CD4-positive, alpha-beta T cell (primary cell): Measurements from ENCODE around the gene HOXB3. TPM values are rescaled to one million over a fixed set of nuclear protein-coding genes. Genes with fewer than 3 reads are reported as not detected.

Experiments used
- ATAC-seq: fragments of 200-7000 bp; cut with Tn5 transposase; one replicate; pipeline ENCODE4 v1.10.0; 2022; ENCODE audit warnings: mild to moderate bottlenecking; ENCODE audit not compliant: poor library complexity
- CTCF ChIA-PET: fragments of 350-600 bp; sonication (Branson Sonifier 250); formaldehyde crosslinking; loops from one replicate; lab custom pipeline; 2021; ENCODE audit warnings: antibody characterized with exemption, inconsistent platforms; lab: Charles Lee
- POLR2A ChIA-PET: fragments of 350-600 bp; sonication (Branson Sonifier 250); formaldehyde crosslinking; loops from one replicate; lab custom pipeline; 2021; ENCODE audit warnings: antibody characterized with exemption, inconsistent platforms; lab: Charles Lee
- DNase-seq, 14 experiments: peaks; one replicate each; pipeline ENCODE4 v3.0.0-alpha.2; 2013 to 2020; ENCODE audit warnings: mixed read lengths in 2 of 14
- H3K27ac ChIP-seq, 2 donors: one replicate each; pipeline versions ENCODE4 v1.5.1 to v1.7.0; 2013; ENCODE audit warnings: low read length in 2 of 2, low read depth in 1 of 2, mild to moderate bottlenecking in 1 of 2
- H3K27me3 ChIP-seq, 2 experiments: 1 replicate in 1 of 2; 2 replicates in 1 of 2; pipeline versions ENCODE4 v1.6.1 to v1.7.0; 2013; ENCODE audit warnings: low read length in 2 of 2, control low read depth in 1 of 2, mild to moderate bottlenecking in 1 of 2, moderate library complexity in 1 of 2; ENCODE audit not compliant: insufficient read depth in 2 of 2, control insufficient read depth in 1 of 2
- H3K36me3 ChIP-seq: one replicate; pipeline ENCODE4 v1.6.1; 2013; ENCODE audit warnings: low read length, control low read depth; ENCODE audit not compliant: insufficient read depth
- H3K4me1 ChIP-seq: one replicate; pipeline ENCODE4 v1.6.1; 2013; ENCODE audit warnings: low read length, control low read depth; ENCODE audit not compliant: insufficient read depth
- H3K4me3 ChIP-seq: one replicate; pipeline ENCODE4 v1.5.1; 2013; ENCODE audit warnings: mild to moderate bottlenecking, low read length, moderate library complexity
- H3K9me3 ChIP-seq, 2 experiments: 1 replicate in 1 of 2; 2 replicates in 1 of 2; pipeline versions ENCODE4 v1.6.1 to v1.7.0; 2013; ENCODE audit warnings: low read length in 2 of 2, mild to moderate bottlenecking in 2 of 2, control low read depth in 1 of 2, moderate library complexity in 1 of 2; ENCODE audit not compliant: control insufficient read depth in 1 of 2, insufficient read depth in 1 of 2
- H3K27ac Mint-ChIP-seq: one replicate; pipeline ENCODE4 v1.8.0; 2020; ENCODE audit warnings: mixed read lengths
- H3K27me3 Mint-ChIP-seq: one replicate; pipeline ENCODE4 v1.8.0; 2021; ENCODE audit warnings: mixed read lengths
- H3K36me3 Mint-ChIP-seq: one replicate; pipeline ENCODE4 v1.8.0; 2021; ENCODE audit warnings: low read depth, mixed read lengths
- H3K4me1 Mint-ChIP-seq: one replicate; pipeline ENCODE4 v1.8.0; 2021; ENCODE audit warnings: low read depth, mixed read lengths
- H3K4me3 Mint-ChIP-seq: one replicate; pipeline ENCODE4 v1.8.0; 2020; ENCODE audit warnings: mild to moderate bottlenecking, mixed read lengths
- H3K9me3 Mint-ChIP-seq: one replicate; pipeline ENCODE4 v1.8.0; 2020; ENCODE audit warnings: mixed read lengths
- intact Hi-C, 2 experiments: fragments of 100-400 bp; cut with DNase I in 1 of 2; cut with micrococcal nuclease in 1 of 2; formaldehyde crosslinking; loops; one replicate each; pipeline versions ENCODE4 v1.15.1 to v1.9.0; 2023 to 2025; cut with DNase I, micrococcal nuclease
- total RNA-seq, 174 experiments: library from RNA in 2 of 174; stranded (reverse) in 2 of 174; gene quantifications; one replicate each; pipeline ENCODE4 v1.2.3 and lab custom pipeline; 2021 to 2026
- TF ChIP-seq, protein P1 (sequence below): fragments of 200-600 bp; IDR thresholded peaks from one replicate; pipeline ENCODE4 v1.8.0; 2022; ENCODE audit warnings: antibody characterized with exemption, mild to moderate bottlenecking

HOXB3 gene
- total RNA-seq, 2 experiments from 2014 or later: 0.25 to 0.36 TPM

DNA sequence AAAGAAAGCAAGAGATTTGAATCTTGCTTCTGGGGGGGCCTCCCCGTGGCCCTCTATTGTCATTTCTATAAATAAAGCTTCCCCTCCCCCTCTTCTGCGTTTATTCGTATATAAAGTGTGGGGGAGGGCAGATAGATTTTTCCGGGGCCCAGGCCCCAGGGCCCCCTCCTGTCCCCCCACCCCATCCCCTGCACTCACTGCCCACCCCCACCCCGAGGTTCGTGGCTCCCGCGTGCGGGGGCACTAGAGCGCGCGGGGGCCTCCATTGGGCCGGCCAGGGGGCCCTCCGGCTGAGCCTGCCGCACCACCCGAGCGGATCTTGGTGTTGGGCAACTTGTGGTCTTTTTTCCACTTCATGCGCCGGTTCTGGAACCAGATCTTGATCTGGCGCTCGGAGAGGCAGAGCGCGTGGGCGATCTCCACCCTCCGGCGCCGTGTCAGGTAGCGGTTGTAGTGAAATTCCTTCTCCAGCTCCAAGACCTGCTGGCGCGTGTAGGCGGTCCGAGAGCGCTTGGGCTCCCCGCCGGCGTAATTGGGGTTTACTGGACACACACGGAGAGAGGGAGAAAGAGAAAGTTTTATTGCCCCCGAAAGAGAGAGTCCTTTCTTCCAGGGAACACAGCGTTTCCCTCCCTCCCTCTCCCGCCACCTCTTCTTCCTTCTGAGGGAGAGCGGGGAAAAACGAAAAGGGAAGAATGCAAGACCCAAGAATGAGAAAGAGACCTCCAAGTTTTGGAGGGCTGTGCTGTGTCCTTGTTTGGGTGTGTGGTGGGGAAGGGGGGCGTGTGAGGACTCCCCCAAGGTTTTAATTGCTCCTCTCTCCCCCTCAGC, 13.3 kb downstream of the HOXB3 start:
- Histone ChIP-seq H3K9me3 (peaks cover 0 to 3% of the 10 kb centered on the region in 2 experiments), H3K4me3 (peak overlapping the region; percentile 84), H3K36me3 (no peaks in the 10 kb centered on the region), H3K27me3 (peaks cover 31 to 32% of the 10 kb centered on the region in 2 experiments), H3K4me1 (peaks cover 50% of the 10 kb centered on the region), H3K27ac (no peak overlapping the region)
- intact Hi-C loops: no loop called here
- H3K4me1 Mint-ChIP-seq: peaks cover 48% of the 10 kb centered on the region
- no peak overlapping the region for H3K27ac Mint-ChIP-seq
- peaks cover 74% of the 10 kb centered on the region for H3K27me3 Mint-ChIP-seq
- ATAC-seq (no peak), DNase-seq (peak in 1 of 14 experiments; percentile 20)
- ChIA-PET POLR2A (no interaction called here), CTCF (no interaction called here)
- TF ChIP-seq, protein P1, sequence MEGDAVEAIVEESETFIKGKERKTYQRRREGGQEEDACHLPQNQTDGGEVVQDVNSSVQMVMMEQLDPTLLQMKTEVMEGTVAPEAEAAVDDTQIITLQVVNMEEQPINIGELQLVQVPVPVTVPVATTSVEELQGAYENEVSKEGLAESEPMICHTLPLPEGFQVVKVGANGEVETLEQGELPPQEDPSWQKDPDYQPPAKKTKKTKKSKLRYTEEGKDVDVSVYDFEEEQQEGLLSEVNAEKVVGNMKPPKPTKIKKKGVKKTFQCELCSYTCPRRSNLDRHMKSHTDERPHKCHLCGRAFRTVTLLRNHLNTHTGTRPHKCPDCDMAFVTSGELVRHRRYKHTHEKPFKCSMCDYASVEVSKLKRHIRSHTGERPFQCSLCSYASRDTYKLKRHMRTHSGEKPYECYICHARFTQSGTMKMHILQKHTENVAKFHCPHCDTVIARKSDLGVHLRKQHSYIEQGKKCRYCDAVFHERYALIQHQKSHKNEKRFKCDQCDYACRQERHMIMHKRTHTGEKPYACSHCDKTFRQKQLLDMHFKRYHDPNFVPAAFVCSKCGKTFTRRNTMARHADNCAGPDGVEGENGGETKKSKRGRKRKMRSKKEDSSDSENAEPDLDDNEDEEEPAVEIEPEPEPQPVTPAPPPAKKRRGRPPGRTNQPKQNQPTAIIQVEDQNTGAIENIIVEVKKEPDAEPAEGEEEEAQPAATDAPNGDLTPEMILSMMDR: no peak
- H3K9me3 Mint-ChIP-seq: no peaks in the 10 kb centered on the region
- peak overlapping the region; percentile 79 for H3K4me3 Mint-ChIP-seq
- no peaks in the 10 kb centered on the region for H3K36me3 Mint-ChIP-seq

DNA sequence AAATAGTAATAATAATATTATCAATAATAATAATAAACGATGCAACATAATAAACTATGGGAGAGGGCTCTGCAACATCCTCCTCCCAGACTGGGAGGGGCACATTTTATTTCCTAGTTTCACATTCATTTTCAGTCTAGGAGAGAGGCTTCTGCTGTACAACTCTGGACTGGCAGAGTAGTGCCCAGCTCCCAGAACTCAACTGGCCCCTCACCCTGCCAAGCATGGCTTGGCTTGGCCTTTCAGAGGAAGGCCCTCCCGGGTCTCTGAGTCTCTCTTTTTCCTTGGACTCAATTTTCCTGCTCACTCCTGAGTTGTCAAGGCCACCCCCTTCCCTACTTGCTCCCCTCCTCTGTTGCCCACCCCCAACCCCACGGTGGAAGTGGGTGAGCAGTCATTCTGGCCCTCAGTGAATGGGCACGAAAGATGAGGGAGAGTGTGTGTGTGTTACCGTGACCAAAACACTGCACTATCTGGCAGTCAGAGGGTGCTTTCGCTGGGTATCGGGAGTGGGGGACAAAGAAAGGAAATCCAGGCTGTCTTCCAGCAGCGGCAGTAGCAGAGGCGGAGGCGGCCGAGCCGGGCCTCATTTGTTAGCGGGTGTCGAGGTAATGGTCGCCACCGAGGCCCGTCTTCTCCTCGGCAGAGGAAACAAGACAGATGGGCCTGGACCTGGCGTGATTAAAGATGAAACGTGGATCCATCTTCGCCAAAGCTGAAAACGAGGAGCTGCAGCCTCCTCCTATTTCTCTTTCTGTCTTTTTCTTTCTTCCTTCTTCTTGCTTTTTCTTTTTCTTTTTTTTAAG, 14.2 kb downstream of the HOXB3 start:
- no peaks in the 10 kb centered on the region for H3K9me3 Mint-ChIP-seq
- H3K27me3 Mint-ChIP-seq: peaks cover 69% of the 10 kb centered on the region
- peaks cover 40% of the 10 kb centered on the region for H3K4me1 Mint-ChIP-seq
- no peaks in the 10 kb centered on the region for H3K36me3 ChIP-seq
- TF ChIP-seq, protein P1: no peak
- no peak for ATAC-seq
- no peak overlapping the region for H3K27ac ChIP-seq
- H3K4me3 ChIP-seq: no peak overlapping the region
- peak overlapping the region; percentile 48 for H3K4me3 Mint-ChIP-seq
- intact Hi-C loops: no loop called here
- H3K27ac Mint-ChIP-seq: no peak overlapping the region
- POLR2A ChIA-PET: no interaction called here
- CTCF ChIA-PET: no interaction called here
- no peak for DNase-seq
- H3K36me3 Mint-ChIP-seq: no peaks in the 10 kb centered on the region
- peaks cover 23 to 24% of the 10 kb centered on the region in 2 experiments for H3K27me3 ChIP-seq
- H3K9me3 ChIP-seq: peaks cover 0 to 3% of the 10 kb centered on the region in 2 experiments
- H3K4me1 ChIP-seq: peaks cover 44% of the 10 kb centered on the region

DNA sequence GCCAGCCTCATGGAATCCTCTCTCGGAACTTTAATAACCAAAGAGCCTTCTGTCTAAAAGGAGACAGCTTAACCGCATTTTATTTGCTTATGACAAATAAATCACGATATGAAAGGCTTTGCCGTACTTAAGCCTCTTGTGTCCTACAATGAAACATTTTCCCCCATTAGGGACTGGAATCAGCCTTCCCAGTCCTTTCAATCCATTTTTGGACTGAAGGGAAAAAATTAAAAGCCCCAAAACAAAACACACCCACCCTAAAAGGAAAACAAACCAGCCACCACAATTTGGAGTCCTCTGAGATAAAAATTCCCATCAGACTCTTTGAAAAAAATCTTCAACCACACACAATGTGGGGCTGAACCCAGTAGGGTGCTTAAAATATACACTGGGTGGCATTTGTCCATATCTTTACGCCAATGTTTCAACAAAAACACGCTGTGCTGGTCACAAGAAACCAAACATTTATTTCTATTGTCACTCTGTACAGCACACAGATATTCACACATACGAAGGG, 14.9 kb downstream of the HOXB3 start:
- no peak for DNase-seq
- peak overlapping the region; percentile 23 for H3K4me3 Mint-ChIP-seq
- Histone ChIP-seq H3K27ac (no peak overlapping the region), H3K36me3 (no peaks in the 10 kb centered on the region), H3K4me3 (no peak overlapping the region), H3K27me3 (peaks cover 15 to 17% of the 10 kb centered on the region in 2 experiments), H3K4me1 (peaks cover 38% of the 10 kb centered on the region), H3K9me3 (peaks cover 0 to 3% of the 10 kb centered on the region in 2 experiments)
- CTCF ChIA-PET: interaction anchor here (1.0 kb wide), 1 partner anchor 223 kb away, joined by 7 read pairs; no protein-coding TSS in a partner anchor
- peaks cover 62% of the 10 kb centered on the region for H3K27me3 Mint-ChIP-seq
- H3K36me3 Mint-ChIP-seq: no peaks in the 10 kb centered on the region
- H3K9me3 Mint-ChIP-seq: no peaks in the 10 kb centered on the region
- no peak for ATAC-seq
- TF ChIP-seq, protein P1: no peak
- H3K4me1 Mint-ChIP-seq: peaks cover 32% of the 10 kb centered on the region
- intact Hi-C loops: no loop called here
- POLR2A ChIA-PET: no interaction called here
- no peak overlapping the region for H3K27ac Mint-ChIP-seq
